ENCODE measurements around the gene RBM42. TPM values are rescaled to one million over a fixed set of nuclear protein-coding genes. Genes with fewer than 3 reads are reported as not detected.
A peak's percentile ranks its signal among the peaks of the same experiment; 100 is the strongest.
"Not testable (repeated sequence)": the region's sequence is repeated elsewhere in the genome, so short reads cannot be mapped to it uniquely, and the experiment has no call there.

Gene RBM42
- total and polyA plus RNA-seq, 2 experiments from 2014 or later: 74.7 to 82.5 TPM

DNA sequence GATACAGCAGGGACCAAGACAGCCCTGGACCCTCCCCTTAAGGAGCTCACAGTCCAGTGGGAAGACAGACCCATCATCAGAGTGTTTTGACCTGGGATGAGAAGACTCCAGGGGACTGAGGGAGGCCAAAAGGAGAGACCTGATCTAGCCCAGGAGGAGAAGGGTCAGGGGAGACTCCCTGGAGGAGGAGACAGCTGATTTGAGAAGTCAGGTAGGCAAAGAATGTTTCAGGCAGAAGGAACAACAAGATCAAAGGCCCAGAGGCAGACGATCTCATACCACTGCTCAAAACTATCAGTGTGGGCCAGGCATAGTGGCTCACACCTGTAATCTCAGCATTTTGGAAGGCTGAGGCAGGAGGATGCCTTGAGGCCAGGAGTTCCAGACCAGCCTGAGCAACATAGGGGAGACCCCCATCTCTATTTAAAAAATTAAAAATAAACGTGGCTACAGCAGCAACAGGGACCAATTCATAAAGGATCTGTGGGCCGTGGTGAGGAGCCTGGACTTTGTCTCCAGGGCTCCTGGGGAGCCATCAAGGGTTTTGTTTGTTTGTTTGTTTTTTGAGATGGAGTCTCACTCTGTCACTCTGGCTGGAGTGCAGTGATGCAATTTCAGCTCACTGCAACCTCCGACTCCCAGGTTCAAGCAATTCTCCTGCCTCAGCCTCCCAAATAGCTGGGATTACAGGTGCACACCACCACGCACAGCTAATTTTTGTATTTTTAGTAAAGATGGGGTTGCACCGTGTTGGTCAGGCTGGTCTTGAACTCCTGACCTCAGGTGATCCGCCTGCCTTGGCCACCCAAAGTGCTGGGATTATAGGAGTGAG, 17.1 kb downstream of the RBM42 start:
- H3K79me2 ChIP-seq (ENCODE audit: insufficient read depth): peaks cover 28% of the 10 kb centered on the region
- H3K4me3 ChIP-seq: no peak overlapping the region
- H3K36me3 ChIP-seq (ENCODE audit: low read depth): no peaks in the 10 kb centered on the region
- 0 out of 2 replicates have a peak overlapping the region, but pooled peaks have one; percentile 96 for H2AFZ ChIP-seq
- in situ Hi-C loops (cut with MboI): no loop called here
- H3K9me2 ChIP-seq (ENCODE audit: insufficient read depth): no peaks in the 10 kb centered on the region
- H4K20me1 ChIP-seq (ENCODE audit: insufficient read depth): no peaks in the 10 kb centered on the region
- no peak for TF ChIP-seq EZH2 (IDR thresholded peaks at IDR 0.05; ENCODE audit: insufficient read depth, poor library complexity, severe bottlenecking)
- peaks cover 8% of the 10 kb centered on the region for H3K4me1 ChIP-seq (ENCODE audit: insufficient read depth)
- no peak overlapping the region for H3K9ac ChIP-seq
- H3K27me3 ChIP-seq (replicated peaks; ENCODE audit: insufficient read depth): no peaks in the 10 kb centered on the region
- no peaks in the 10 kb centered on the region for H3K9me3 ChIP-seq (ENCODE audit: low read depth)
- no peak overlapping the region for H3K4me2 ChIP-seq (ENCODE audit: unreplicated experiment)
- H3F3A ChIP-seq (ENCODE audit: insufficient read depth): no peaks in the 10 kb centered on the region
- no peak for DNase-seq
- 70 to 72% methylated on average over 7 of the region's 7 CpGs for WGBS, 2 experiments (ENCODE audit: low coverage in 1 of 2, low lambda C conversion rate in 2 of 2, missing lambda C conversion rate in 2 of 2)
- no peak overlapping the region for H3K27ac ChIP-seq

DNA sequence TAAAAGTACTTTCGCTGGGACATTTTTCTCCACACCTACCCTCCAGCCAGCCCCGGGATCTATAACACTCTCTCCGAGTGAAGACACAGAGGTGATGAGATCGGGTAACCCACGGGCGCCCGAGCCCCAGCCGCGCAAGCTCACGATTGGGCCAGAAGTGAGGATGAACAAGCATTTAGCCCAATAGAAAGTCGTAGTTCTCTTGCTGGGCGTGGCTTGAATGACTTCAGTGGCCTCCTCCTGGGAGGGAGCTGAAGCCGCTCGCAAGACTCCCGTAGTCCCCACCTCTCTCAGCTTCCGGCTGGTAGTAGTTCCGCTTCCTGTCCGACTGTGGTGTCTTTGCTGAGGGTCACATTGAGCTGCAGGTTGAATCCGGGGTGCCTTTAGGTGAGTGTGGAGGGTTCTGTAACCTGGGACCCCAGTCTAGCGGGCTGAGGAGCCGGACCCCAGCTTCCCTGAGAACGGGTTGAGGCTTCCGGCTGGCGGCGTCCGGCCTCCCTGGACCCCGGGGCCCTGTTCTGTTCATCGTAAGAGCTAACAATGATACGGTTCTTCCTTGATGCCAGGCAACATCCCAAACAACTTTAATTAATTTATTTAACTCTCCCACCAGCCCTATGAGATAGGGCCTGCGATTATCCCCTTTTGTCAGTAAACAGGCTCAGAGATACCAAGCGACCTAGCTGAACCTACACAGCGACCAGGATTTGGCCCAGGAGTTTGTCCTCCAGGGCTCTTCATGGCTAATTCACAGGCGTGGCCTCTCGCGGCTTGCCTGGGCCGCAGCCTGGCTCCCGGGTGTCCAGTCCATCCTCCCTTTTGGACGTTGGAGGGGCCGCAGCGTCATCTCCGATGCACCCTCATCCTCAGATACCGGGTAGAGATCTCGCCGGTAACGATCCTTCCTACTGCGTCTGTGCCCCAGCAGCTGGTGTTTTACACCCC, 19.5 kb downstream of the RBM42 start, which contains the start of gene COX6B1:
COX6B1 (plus strand) TSS at position 307 of the 945 bp plus-strand sequence. CDS start 2,921 bp downstream, outside the sequence.
- Histone ChIP-seq H3K4me2 (ENCODE audit: unreplicated experiment) (peak within 1 kb of the TSS; percentile 94), H3K4me3 (peak within 1 kb of the TSS; percentile 93), H3K27me3 (replicated peaks; ENCODE audit: insufficient read depth) (no peaks in the 10 kb centered on the region), H3K36me3 (ENCODE audit: low read depth) (no peaks in the 10 kb centered on the region), H3K27ac (peak within 1 kb of the TSS; percentile 50), H3K9me3 (ENCODE audit: low read depth) (no peaks in the 10 kb centered on the region), H3K4me1 (ENCODE audit: insufficient read depth) (peaks cover 8% of the 10 kb centered on the region), H3K9me2 (ENCODE audit: insufficient read depth) (no peaks in the 10 kb centered on the region), H3K79me2 (ENCODE audit: insufficient read depth) (peaks cover 46% of the 10 kb centered on the region), H3F3A (ENCODE audit: insufficient read depth) (no peaks in the 10 kb centered on the region), H2AFZ (peak within 1 kb of the TSS; percentile 86), H4K20me1 (ENCODE audit: insufficient read depth) (no peaks in the 10 kb centered on the region), H3K9ac (peak within 1 kb of the TSS; percentile 84)
- peak; percentile 99 for DNase-seq
- in situ Hi-C loops (cut with MboI): no loop called here
- TF ChIP-seq EZH2 (IDR thresholded peaks at IDR 0.05; ENCODE audit: insufficient read depth, poor library complexity, severe bottlenecking) (no peak), EZH2phosphoT487 (IDR thresholded peaks at IDR 0.05; ENCODE audit: insufficient read depth, low read depth) (no peak)
- WGBS, 2 experiments (ENCODE audit: low coverage in 1 of 2, low lambda C conversion rate in 2 of 2, missing lambda C conversion rate in 2 of 2): 2% methylated on average over 46 of the region's 46 CpGs

DNA sequence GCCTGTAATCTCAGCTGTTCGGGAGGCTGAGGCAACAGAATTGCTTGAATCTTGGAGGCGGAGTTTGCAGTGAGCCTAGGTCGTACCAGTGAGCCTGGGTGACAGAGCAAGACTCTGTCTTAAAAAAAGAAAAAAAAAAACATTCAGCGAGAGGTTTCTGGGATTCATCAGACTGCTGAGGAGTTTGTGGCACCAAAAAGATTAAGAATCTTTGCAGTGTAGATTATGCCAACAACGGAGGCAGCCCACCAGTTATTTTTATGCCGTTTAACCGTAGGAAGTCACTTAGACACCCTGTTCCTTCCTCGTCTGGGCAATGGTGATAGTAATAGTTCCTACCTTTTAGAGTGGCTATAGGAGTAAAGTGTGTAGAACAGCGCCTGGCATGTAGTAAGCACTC, 21.7 kb downstream of the RBM42 start:
- WGBS, 2 experiments (ENCODE audit: low coverage in 1 of 2, low lambda C conversion rate in 2 of 2, missing lambda C conversion rate in 2 of 2): 91 to 94% methylated on average over 9 of the region's 9 CpGs
- in situ Hi-C loops (cut with MboI): no loop called here

DNA sequence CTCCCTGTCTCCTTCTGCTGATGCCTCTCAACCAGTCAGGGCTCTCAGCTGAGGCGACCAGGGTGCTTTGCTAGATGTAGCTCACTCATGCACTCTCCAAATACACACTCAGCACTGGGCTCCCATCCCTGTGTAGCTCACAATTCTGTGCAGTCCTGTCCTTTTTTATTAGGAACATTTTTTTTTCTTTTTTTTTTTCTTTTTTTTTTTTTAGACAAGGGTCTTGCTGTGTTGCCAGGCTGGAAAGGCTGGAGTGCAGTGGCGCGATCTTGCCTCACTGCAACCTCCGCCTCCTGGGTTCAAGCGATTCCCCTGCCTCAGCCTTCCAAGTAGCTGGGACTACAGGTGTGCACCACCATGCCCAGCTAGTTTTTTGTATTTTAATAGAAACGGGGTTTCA, 26.0 kb downstream of the RBM42 start:
- H2AFZ ChIP-seq; H3K4me2 ChIP-seq (ENCODE audit: unreplicated experiment); H3K27me3 ChIP-seq (replicated peaks; ENCODE audit: insufficient read depth); H3K4me3 ChIP-seq; H3K4me1 ChIP-seq (ENCODE audit: insufficient read depth); H3F3A ChIP-seq (ENCODE audit: insufficient read depth); H3K27ac ChIP-seq; DNase-seq; H4K20me1 ChIP-seq (ENCODE audit: insufficient read depth); H3K9ac ChIP-seq; H3K9me3 ChIP-seq (ENCODE audit: low read depth); in situ Hi-C loops (cut with MboI); H3K9me2 ChIP-seq (ENCODE audit: insufficient read depth): not testable (repeated sequence)
- WGBS, 2 experiments (ENCODE audit: low coverage in 1 of 2, low lambda C conversion rate in 2 of 2, missing lambda C conversion rate in 2 of 2): 91 to 92% methylated on average over 6 of the region's 6 CpGs
- Histone ChIP-seq H3K36me3 (ENCODE audit: low read depth) (peaks cover 27% of the 10 kb centered on the region; the same call in 1 of the 2 replicates), H3K79me2 (ENCODE audit: insufficient read depth) (peaks cover 30% of the 10 kb centered on the region)

More for the DNA sequence above, 21.7 kb downstream of the RBM42 start:
- Histone ChIP-seq H3K4me3 (no peak overlapping the region), H3K9ac (no peak overlapping the region), H3F3A (ENCODE audit: insufficient read depth) (no peaks in the 10 kb centered on the region), H3K9me2 (ENCODE audit: insufficient read depth) (no peaks in the 10 kb centered on the region), H4K20me1 (ENCODE audit: insufficient read depth) (no peaks in the 10 kb centered on the region), H3K79me2 (ENCODE audit: insufficient read depth) (peaks cover 47% of the 10 kb centered on the region), H3K36me3 (ENCODE audit: low read depth) (peaks cover 5% of the 10 kb centered on the region; the same call in 1 of the 2 replicates), H3K27ac (no peak overlapping the region), H3K4me1 (ENCODE audit: insufficient read depth) (peaks cover 8% of the 10 kb centered on the region), H3K27me3 (replicated peaks; ENCODE audit: insufficient read depth) (no peaks in the 10 kb centered on the region), H2AFZ (no peak overlapping the region), H3K4me2 (ENCODE audit: unreplicated experiment) (no peak overlapping the region), H3K9me3 (ENCODE audit: low read depth) (no peaks in the 10 kb centered on the region)
- no peak for TF ChIP-seq EZH2 (IDR thresholded peaks at IDR 0.05; ENCODE audit: insufficient read depth, poor library complexity, severe bottlenecking)
- no peak for TF ChIP-seq EZH2phosphoT487 (IDR thresholded peaks at IDR 0.05; ENCODE audit: insufficient read depth, low read depth)
- no peak for DNase-seq
